ENCODE measurements around the gene FBXO34. TPM values are rescaled to one million over a fixed set of nuclear protein-coding genes. Genes with fewer than 3 reads are reported as not detected.
"Not testable (repeated sequence)": the region's sequence is repeated elsewhere in the genome, so short reads cannot be mapped to it uniquely, and the experiment has no call there.

FBXO34 gene
- total RNA-seq, 2 donors from 2014 or later, result 26.0 to 32.7 TPM

DNA sequence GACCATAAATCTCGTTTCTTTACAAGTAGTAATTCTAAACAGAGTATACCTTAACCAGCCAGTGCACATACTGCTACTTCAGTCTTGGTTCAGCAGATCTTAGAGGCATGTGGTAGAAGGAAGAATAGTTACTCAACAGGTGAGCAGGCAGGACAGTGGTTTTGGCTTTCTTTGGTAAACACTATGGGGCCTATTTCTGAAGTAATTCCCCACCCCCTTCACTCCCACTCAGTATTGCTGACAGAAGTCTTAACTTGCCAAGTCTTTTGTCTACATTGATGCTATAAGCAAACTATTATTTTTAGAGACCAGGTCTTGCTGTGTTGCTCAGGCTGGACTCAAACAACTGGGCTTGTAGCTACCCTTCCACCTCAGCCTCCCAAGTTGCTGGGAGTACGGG is 68.5 kb downstream of the FBXO34 start:
- Histone ChIP-seq H3K9me3 (no peaks in the 10 kb centered on the region), H3K36me3 (no peaks in the 10 kb centered on the region), H3K27ac (no peak overlapping the region), H3K27me3 (no peaks in the 10 kb centered on the region), H3K4me1 (peaks cover 0 to 14% of the 10 kb centered on the region in 2 donors), H3K4me3 (no peak overlapping the region)
- DNase-seq (ENCODE audit: low spot score), result no peak
- TF ChIP-seq, protein P1, sequence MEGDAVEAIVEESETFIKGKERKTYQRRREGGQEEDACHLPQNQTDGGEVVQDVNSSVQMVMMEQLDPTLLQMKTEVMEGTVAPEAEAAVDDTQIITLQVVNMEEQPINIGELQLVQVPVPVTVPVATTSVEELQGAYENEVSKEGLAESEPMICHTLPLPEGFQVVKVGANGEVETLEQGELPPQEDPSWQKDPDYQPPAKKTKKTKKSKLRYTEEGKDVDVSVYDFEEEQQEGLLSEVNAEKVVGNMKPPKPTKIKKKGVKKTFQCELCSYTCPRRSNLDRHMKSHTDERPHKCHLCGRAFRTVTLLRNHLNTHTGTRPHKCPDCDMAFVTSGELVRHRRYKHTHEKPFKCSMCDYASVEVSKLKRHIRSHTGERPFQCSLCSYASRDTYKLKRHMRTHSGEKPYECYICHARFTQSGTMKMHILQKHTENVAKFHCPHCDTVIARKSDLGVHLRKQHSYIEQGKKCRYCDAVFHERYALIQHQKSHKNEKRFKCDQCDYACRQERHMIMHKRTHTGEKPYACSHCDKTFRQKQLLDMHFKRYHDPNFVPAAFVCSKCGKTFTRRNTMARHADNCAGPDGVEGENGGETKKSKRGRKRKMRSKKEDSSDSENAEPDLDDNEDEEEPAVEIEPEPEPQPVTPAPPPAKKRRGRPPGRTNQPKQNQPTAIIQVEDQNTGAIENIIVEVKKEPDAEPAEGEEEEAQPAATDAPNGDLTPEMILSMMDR (IDR thresholded peaks at IDR 0.05), result no peak

DNA sequence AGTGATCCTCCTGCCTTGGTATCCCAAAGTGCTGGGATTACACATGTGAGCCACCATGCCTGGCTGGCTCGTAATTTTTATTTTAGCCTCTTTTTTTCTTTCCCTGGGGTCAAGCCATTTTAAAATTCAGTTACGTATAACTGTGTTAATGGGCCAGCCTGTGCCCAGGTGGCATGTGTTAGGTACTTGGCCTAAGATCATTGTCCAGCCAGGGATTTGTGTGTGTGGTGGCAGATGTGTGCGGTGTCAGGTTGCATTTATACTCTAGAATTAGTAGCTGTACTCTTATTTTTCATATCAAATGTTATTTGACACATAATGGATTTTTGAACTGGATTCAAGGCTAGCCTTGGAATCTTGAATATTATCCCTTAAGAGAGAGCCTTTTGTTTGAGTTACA is 69.3 kb downstream of the FBXO34 start:
- Histone ChIP-seq H3K27ac (no peak overlapping the region), H3K4me1 (peaks cover 0 to 16% of the 10 kb centered on the region in 2 donors), H3K36me3 (no peaks in the 10 kb centered on the region), H3K4me3 (no peak overlapping the region), H3K27me3 (no peaks in the 10 kb centered on the region), H3K9me3 (no peaks in the 10 kb centered on the region)
- TF ChIP-seq, protein P1 (IDR thresholded peaks at IDR 0.05), result no peak
- no peak for DNase-seq (ENCODE audit: low spot score)

DNA sequence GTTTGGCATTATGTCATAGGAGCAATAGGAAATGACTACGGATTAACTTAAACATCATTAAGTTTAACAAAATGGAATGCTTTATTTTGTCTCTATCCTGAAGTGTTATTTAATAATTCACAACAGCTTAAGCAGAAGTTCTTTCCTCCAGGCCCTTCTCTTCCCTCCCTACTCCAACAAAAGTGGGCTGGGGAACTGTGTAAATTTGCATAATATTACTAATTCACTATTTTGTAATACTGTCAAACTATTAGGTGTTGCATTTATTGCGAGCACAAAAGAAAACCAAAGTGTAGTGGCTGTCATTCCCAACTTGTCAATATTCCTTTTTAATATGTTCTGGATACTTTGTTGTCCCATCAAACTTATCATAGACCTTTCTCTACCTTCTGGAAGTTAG is 70.6 kb downstream of the FBXO34 start:
- TF ChIP-seq, protein P1 (IDR thresholded peaks at IDR 0.05), result no peak
- H3K27ac ChIP-seq, result no peak overlapping the region
- no peaks in the 10 kb centered on the region for H3K9me3 ChIP-seq
- no peaks in the 10 kb centered on the region for H3K36me3 ChIP-seq
- H3K4me3 ChIP-seq, result no peak overlapping the region
- H3K27me3 ChIP-seq, result no peaks in the 10 kb centered on the region
- DNase-seq (ENCODE audit: low spot score), result no peak
- peaks cover 0 to 28% of the 10 kb centered on the region in 2 donors for H3K4me1 ChIP-seq

DNA sequence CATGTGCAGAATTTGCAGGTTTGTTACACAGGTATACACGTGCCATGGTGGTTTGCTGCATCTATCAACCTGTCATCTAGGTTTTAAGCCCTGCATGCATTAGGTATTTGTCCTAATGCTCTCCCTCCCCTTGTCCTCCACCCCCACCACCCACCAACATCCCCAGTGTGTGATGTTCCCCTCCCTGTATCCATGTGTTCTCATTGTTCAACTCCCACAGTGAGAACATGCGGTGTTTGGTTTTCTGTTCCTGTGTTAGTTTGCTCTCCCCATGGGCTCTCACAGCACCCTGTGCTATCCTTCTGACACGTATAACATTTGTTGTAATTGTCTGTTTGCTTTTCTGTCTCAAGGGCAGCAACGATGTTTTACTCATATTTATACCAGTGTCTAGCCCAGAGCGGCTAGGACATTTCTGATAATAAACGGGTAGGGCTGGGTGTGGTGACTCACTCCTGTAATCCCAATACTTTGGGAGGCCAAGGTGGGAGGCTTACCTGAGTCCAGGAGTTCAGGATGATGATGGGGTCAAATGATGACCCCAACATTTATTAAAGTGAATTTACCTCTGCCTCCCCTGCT is 73.5 kb downstream of the FBXO34 start:
- H3K4me1 ChIP-seq, result peaks cover 0 to 37% of the 10 kb centered on the region in 2 donors
- H3K27me3 ChIP-seq; H3K27ac ChIP-seq; H3K36me3 ChIP-seq; H3K4me3 ChIP-seq; H3K9me3 ChIP-seq; DNase-seq (ENCODE audit: low spot score): not testable (repeated sequence)

DNA sequence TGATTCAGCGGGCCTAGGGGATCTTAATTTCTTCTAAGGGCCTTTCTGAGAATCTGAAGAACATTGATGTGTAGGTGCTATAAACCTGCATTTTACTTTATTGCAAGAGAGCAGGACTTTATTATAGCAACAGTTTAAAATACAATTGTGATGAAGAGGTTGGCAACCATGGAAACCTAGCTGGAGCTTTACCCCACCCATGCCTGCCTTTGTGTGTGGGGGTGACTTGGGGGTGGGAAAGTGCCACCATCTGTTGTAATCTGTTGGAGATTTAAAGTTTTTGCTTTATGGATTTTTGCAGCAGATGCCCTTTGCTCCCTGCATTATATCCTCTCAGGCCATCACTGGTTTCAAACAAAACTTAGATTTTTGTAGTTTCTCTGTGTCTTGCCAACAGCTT is 75.8 kb downstream of the FBXO34 start:
- Histone ChIP-seq H3K4me3 (no peak overlapping the region), H3K27ac (no peak overlapping the region), H3K27me3 (no peaks in the 10 kb centered on the region), H3K9me3 (no peaks in the 10 kb centered on the region), H3K36me3 (peaks cover 18% of the 10 kb centered on the region), H3K4me1 (peaks cover 0 to 23% of the 10 kb centered on the region in 2 donors)
- DNase-seq (ENCODE audit: low spot score), result no peak
- TF ChIP-seq, protein P1 (IDR thresholded peaks at IDR 0.05), result no peak

DNA sequence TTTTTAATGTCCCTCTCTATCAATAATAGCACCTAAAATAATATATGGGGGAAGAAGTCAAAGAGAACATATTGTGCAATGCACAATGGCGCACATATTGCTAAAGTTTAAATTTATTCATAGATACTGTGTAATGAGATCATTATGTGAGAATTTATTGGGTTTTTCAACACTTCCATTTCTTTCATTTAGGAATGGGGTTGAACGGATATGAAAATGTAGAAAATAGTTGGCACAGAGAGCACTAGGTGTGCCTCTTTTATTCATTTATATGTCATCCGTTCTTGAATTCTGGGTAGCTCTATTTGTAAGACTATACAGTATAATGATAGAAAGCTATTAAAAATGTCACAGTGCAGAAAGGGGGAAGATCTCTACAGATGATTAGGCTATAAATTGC is 76.5 kb downstream of the FBXO34 start:
- TF ChIP-seq, protein P1 (IDR thresholded peaks at IDR 0.05), result no peak
- Histone ChIP-seq H3K4me3 (no peak overlapping the region), H3K36me3 (peaks cover 24% of the 10 kb centered on the region), H3K4me1 (peaks cover 0 to 23% of the 10 kb centered on the region in 2 donors), H3K27ac (no peak overlapping the region), H3K9me3 (no peaks in the 10 kb centered on the region), H3K27me3 (no peaks in the 10 kb centered on the region)
- no peak for DNase-seq (ENCODE audit: low spot score)

Measured in right atrium auricular region (tissue), 2 donors.